Activated gamma-delta T cell treated with Interleukin-2 at 50 U/mL for 16 hours (primary cell): Measurements from ENCODE around the gene ING2.

Experiments used
- DNase-seq: peaks from one replicate; pipeline ENCODE4 v3.0.0-alpha.2; 2020

Gene ING2

DNA sequence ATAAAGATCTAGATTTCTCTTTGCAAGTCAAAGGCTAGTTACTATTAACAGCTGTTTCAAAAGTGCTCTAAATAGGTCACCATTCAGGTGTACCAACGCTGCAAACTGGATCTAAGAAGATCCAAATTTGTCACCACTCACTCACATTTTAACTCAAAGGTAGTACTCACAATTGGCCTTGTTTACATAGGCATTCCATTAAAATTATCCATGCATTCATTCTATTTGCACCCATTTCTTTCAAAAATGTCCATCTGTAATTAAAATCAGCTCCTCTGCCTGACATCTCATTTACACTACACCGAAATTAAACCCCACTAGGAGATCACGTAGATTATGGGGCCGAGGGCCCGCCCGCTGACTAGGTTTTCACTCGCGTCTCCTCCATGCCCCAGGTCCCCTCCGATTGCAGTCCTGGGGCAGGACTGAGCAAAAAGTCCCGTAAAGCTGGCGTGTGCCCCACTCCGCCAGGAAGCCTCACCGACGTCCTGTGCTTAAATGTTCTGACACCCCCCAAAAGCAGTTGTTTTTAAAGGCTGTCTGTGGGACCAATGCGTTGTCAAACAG lies 1.3 kb upstream of the ING2 start:
- no peak for DNase-seq

- peak; percentile 99 for DNase-seq
Measured at GRCh38 chr4:183504064-183504929, 561 bp upstream of the ING2 start.

GRCh38 chr4:183505611-183506388 lies 942 bp downstream of the ING2 start:
- peak; percentile 84 for DNase-seq

- no peak for DNase-seq
Measured at GRCh38 chr4:183506389-183506735, 1.5 kb downstream of the ING2 start.

DNA sequence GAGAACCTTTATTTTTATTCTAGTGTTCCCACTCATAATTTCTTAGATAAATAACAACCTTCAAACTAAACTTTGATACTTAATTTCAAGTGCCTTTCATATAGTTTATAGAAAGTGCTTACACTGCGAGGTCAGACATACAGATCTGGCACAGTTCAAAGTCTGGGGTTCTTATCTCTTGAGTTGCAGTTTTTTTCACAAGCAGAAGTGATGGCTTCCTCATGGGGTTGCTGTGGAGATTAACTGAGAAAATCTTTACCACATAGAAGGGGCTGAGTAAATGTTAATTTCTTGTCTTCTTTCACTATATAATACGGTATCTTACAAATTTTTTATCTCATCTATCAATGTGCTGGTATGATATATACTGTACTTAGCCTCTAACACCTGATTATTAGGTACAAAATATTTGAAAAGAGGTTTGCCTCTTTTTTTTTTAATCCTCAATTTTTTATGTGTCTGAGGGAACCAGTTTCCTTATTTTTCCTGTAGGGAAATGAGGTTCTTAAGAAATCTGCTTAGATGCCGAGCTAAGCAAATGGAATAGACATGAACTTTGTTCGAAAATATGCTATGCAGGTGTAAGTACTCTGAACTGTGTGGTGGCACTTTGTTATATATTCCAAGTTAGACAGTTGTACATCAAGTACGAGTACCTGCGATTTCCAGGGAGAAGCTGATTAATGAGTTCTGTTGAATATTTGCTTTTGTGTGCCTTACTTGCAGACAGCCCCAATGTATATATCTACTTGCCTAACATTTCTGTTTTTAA lies 3.3 kb downstream of the ING2 start:
- DNase-seq, result no peak

DNA sequence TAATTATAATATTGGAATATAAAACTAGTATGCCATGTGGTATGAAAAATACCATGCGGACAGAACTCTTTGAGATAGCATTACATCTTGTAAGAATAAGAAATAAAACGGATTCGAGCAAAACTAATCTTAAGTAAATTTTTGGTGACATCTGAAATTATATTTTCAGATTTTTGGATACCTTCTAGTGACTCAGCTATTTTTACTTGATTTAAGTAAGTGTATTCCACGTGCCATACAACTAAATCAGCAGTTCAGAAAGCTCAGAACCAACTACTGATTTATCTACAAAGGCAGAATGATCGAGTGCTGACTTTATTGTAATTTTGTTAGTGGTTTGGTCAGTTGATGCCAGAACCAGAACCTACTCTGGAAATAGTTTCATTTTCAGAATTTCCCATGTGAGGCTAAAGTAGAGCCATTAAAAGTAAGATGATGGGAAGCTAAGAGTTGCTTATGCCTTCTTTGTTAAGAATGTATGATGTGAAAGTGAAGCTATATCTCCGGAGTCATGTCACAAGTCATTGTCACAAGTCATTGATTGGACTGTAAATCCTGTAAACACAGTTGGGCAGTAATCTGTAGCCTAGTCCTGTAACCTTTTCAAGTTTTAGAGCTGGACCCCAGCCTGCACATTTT lies 4.0 kb downstream of the ING2 start:
- DNase-seq, result no peak

GRCh38 chr4:183515411-183515810 lies 10.6 kb downstream of the ING2 start:
- DNase-seq, result no peak

DNA sequence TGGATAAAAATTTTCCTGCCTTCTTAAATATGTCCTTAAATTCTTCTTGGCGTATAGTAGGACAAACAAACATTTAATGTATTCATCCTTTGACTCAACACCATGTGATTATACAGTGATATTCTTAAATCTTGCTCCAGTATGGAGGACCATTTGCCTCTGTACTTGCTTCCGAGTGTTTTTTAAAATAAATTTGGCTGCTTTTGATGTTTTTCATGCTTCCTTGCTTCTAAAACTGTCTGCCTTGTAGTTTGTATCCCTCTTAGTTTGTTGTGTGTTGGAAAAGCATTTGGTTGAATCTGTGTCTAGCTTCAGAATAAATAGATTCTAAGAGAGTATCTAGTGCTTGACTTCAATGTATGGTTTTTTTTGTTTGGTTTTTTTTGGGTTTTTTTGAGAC lies 12.3 kb downstream of the ING2 start:
- DNase-seq, result no peak

GRCh38 chr4:183517781-183518180 lies 12.9 kb downstream of the ING2 start:
- no peak for DNase-seq

DNA sequence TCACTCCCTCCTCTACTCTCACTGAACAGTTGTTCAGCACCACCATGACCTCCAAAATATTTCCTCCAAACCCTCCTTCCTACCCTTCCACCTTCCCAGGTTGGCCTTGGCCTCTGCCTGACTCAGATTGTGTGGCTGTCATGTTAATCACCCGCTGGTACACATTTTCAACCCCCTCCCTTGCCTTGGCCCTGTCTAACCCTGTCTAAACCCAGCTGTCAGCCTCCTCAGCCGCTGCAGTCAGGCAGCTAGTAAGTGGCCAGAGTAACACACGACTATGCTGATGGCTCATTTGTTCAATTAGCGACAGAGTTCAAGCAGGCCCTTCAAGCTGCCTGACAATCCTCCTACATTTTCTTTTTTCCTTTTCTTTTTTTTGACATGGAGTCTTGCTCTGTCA lies 18.0 kb downstream of the ING2 start:
- DNase-seq, result no peak

- DNase-seq, result no peak
Measured at GRCh38 chr4:183527326-183527725, 22.5 kb downstream of the ING2 start.

DNA sequence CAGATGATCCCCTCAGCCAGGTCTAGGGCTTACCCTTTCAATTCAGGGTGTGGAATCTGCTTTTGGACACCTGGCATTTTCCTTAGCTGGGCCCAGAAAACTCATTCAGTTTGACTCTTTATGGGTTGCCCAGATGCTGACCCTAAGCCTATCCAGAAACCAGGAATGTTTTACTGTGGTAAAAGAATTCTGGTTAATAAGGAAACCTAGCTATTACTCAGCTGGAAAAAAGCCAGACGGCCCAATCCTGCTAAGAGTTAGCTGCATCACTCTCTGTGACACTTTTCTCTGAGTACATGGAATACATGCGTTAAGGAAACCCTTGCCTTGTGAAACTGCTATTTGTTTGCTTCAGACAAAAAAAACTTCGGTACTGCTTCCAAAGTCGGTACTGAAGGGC lies 28.0 kb downstream of the ING2 start:
- no peak for DNase-seq

DNA sequence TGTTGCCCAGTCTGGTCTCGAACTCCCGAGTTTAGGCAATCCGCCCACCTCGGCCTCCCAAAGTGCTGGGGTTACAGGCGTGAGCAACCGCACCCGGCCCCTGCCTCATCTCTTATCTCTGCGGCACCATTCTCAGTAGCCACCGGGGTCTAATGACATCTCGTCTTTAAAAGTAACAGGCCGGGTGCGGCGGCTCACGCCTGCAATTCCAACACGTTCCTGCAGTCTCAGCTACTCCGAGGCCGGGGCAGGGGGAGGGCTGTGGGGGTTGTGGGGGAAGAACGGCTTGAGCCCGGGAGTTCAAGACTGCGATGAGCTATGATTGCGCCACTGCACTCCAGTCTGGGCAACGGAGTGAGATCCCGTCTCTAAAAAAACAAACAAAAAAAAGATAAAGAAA lies 28.8 kb downstream of the ING2 start:
- no peak for DNase-seq

GRCh38 chr4:183540410-183541009 lies 35.7 kb downstream of the ING2 start:
- DNase-seq, result no peak

- no peak for DNase-seq
Measured at GRCh38 chr4:183541010-183541751, 36.3 kb downstream of the ING2 start.

- no peak for DNase-seq
Measured at GRCh38 chr4:183541752-183542040, 36.8 kb downstream of the ING2 start.

DNA sequence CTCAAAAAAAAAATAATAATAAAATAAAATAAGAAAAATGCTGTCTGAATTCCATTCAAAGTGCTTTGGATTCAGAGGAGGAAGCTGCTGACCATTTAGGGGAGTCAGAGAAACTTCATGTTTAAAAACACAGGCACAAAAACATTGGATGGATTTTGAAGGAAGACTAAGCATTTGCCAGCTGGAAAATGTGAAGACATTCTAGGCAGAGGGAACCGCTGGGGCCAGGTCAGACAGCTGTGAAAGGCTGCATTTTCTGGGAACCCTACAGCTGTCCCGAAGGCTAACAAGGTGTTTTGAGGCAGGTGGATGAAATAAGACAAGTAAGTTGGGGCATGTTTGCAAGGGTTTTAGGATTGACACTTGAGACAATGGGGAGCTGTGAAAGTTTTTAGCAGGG lies 38.6 kb downstream of the ING2 start:
- DNase-seq, result no peak

DNA sequence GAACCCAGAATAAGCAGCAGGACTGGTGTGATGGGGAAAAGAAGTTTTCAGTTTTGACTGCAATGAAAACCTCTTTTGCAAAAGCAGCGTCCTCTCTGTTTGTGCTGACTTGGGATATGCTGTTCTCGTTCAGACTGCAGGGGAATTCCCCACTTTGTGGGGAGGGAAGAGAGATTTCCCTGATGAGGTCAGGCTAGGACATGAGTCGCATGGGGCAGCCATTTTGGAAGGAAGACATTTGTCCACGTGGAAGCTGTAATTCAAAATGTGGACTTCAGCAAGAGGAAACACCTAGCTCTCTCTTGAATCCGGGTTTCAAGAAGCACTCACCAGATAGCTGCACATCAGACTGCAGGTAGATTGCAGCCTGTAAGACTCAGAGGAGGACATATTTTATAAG lies 39.3 kb downstream of the ING2 start:
- no peak for DNase-seq

DNA sequence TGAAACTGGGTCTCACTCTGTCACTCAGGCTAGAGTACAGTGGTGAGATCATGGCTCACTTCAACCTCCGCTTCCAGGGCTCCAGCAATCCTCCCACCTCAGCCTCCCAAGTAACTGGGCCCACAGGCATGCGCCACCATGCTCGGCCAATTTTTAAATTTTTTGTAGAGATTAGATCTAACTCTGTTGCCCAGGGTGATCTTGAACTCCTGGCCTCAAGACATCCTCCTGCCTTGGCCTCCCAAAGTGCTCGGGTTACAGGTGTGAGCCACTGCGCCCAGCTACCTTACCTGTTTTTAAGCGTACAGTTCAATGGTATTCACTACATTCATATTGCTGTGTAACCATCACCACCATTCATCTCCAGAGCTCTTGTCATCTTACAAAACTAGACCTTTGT lies 41.5 kb downstream of the ING2 start:
- DNase-seq, result no peak

DNA sequence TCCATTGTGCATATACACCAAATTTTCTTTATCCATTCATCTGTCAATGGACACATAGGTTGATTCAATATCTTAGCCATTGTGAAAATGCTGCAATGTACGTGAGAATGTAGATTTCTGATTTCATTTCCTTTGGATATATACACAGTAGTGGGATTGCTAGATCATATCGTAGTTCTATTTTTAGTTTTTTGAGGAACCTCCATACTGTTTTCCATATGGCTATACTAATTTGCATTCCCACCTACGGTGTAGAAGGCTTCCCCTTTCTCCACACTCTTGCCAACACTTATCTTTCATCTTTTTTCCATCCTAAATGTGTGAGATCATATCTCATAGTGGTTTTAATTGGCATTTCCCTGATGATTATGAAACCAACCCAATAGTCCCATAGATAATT lies 43.4 kb downstream of the ING2 start:
- no peak for DNase-seq

DNA sequence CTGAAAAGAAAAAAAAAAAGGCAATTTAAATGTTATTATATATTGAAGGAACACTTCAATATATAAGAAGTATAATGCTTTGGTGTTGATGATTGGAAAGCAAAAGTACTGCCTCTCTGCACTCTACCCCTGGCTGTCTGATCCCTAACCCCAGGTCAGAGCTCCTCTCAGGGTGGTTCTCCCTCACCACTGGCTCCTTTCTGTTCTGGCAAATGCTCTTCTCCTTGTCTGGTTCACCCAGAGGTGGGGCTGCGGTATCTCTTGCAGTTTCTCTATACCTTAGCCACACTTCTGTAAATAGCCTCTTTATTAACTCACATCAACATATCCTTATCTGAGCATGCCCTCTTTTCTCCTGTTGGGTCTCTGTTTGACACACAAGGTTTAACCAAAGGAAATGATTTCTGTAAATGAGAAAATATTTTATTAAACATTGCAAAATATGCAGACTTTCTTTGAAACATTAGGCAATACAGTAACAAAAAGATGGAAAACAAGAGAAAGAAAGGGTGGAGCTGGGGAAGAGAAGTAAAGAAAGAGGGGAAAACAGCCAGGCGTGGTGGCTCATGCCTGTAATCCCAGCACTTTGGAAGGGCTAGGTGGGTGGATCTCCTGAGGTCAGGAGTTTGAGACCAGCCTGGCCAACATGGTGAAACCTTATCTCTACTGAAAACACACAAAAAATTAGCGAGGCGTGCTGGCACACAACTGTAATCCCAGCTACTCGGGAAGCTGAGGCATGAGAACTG lies 45.7 kb downstream of the ING2 start:
- no peak for DNase-seq
